Limb (tissue), 2 donors: ENCODE measurements around the gene C3orf49.

Experiments
- DNase-seq, 2 donors: peaks; one replicate each; pipeline ENCODE4 v3.0.0-alpha.2; 2016; ENCODE audit errors: extremely low spot score in 2 of 2

The C3orf49 gene

GRCh38 chr3:63878394-63879060 is 59.4 kb downstream of the C3orf49 start:
- DNase-seq: no peak

DNA sequence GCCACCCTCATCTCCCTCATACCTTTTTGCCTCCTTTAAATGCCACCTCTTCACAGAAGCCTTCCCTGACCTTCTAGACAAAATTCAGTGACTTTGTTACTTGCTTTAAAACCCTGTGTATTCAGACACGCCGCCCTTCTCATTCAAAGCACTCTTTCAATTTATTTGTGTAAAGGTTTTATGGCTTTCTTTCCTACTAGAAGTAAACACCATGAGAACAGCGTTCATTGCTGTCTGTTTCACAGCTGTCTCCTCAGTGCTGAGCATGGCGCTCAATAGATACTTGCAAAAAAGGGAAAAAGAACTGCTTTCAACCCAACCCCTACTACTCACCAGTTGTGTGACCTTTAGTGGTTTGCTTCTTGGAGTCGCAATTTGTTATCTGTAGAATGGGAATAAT is 61.6 kb downstream of the C3orf49 start:
- DNase-seq: no peak

DNA sequence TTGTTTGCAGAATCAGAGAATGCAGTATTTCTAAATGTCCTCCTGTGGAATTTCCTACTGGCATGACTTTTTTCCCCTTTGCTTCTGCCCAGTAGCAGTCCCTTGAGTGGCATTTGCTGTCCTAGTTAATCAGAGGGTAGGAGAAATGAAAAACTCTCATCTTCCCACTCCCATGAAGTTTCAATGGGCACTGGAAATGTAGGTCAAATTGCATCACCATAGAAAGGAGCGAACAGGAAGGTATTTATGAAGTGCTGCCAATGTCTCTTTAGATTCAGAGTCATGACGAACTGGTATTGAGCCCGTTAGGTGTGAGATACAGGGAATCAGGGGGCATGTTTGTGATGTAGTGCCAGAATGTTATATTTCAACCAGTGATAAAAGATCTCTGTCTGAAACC is 67.8 kb downstream of the C3orf49 start:
- no peak for DNase-seq

- no peak for DNase-seq
These were observed 72.4 kb downstream of the C3orf49 start for GRCh38 chr3:63891518-63891917.

GRCh38 chr3:63892773-63893352 is 73.8 kb downstream of the C3orf49 start:
- DNase-seq: no peak

GRCh38 chr3:63895422-63896189 is 76.5 kb downstream of the C3orf49 start:
- no peak for DNase-seq

DNA sequence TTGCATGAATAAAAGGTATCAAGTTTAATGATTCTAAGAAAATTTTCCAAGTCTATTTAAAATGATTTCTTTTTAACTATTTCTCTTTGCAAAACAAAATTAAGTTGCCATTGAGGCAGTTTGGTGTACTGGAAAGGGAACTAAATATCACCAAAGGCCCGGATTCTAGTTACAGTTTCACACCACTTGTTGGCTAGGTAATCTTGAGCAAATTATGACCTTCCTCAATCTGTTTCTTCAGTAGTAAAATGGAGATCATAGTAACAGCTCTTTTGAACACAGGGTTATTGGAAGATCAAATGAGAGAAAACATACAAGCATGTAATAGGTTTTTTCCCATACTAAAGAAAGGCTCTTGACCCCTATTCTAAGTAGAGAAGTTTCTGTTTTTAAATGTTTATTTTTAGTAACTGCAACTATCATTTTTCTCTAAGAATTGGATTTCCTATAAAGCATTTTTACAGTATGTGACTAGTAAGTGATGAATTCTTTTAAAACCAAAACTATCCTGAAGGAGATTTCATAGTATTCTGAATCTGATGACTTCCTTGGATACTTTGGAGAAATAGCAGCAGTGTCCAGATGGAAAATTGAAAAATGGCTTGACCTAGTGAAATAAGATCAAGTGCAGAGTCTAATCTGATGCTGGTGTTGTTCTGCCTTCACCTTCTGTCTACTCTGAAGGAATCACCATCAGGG is 77.4 kb downstream of the C3orf49 start:
- no peak for DNase-seq
